ELR (cell line): ENCODE results near the gene RPP30.
A peak's percentile ranks its signal among the peaks of the same experiment; 100 is the strongest.

Experiments used
- DNase-seq: peaks from one replicate; pipeline ENCODE4 v3.0.0-alpha.2; 2015; ENCODE audit warnings: low read depth

Gene RPP30

GRCh38 chr10:90944749-90945148, 73.0 kb downstream of the RPP30 start:
- no peak for DNase-seq

GRCh38 chr10:90945491-90946070, 73.8 kb downstream of the RPP30 start:
- no peak for DNase-seq

GRCh38 chr10:90947030-90947960, 75.5 kb downstream of the RPP30 start:
- DNase-seq, result peak; percentile 39
